ENCODE results near the gene DNAL4.

DNA sequence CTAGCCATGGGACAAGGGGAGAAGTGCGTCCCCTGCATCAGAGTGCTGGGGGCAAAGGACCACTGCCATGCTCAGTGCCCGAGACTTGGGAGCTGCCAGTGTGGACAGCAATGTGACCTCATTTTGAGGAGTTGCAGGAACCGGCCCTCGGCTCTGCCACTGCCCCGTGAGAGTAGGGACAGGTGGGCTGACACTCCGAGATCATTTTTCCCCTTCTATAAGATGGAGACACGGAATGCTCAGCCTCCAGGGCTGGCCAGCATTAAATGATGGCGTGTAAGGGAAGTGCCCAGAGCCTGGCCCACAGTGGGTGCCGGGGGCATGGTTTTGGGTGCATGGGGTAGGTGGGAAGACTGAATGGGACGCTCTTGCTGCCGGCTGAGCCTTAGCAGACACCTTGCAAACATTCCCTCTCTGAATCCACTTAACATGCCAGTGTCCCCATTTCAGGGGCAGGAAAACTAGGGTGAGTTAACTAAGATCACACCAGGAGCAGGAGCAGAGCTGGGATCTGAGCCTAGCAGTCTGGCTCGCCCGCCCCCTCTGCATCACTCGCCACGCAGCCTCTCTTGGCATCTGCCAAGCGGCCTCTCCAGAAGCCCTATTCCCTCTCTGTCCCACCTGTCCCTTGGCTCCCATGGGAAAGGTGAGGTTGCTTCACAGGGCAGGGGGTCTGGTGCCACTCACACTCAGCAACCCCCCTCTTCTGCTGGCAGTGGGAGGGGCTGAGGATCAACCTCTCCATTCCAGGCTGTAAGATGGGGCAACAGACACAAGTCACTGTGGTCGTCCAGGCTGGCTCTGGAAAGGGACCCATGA lies 36.3 kb upstream of the DNAL4 start:
- TF ChIP-seq POLR2A (IDR thresholded peaks at IDR 0.05; ENCODE audit: low read depth, low read length) (no peak), JUN (IDR thresholded peaks at IDR 0.05; ENCODE audit: borderline replicate concordance, insufficient read depth, insufficient read length, low read depth) (no peak), EZH2 (IDR thresholded peaks at IDR 0.05; ENCODE audit: borderline replicate concordance, low read depth, low read length, severe bottlenecking) (no peak), POLR2AphosphoS5 (IDR thresholded peaks at IDR 0.05; ENCODE audit: insufficient read depth, low read depth, low read length) (no peak)
- TF ChIP-seq, protein P1, sequence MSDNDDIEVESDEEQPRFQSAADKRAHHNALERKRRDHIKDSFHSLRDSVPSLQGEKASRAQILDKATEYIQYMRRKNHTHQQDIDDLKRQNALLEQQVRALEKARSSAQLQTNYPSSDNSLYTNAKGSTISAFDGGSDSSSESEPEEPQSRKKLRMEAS (IDR thresholded peaks at IDR 0.05; ENCODE audit: insufficient read depth, insufficient read length), result no peak
- TF ChIP-seq, protein P2, sequence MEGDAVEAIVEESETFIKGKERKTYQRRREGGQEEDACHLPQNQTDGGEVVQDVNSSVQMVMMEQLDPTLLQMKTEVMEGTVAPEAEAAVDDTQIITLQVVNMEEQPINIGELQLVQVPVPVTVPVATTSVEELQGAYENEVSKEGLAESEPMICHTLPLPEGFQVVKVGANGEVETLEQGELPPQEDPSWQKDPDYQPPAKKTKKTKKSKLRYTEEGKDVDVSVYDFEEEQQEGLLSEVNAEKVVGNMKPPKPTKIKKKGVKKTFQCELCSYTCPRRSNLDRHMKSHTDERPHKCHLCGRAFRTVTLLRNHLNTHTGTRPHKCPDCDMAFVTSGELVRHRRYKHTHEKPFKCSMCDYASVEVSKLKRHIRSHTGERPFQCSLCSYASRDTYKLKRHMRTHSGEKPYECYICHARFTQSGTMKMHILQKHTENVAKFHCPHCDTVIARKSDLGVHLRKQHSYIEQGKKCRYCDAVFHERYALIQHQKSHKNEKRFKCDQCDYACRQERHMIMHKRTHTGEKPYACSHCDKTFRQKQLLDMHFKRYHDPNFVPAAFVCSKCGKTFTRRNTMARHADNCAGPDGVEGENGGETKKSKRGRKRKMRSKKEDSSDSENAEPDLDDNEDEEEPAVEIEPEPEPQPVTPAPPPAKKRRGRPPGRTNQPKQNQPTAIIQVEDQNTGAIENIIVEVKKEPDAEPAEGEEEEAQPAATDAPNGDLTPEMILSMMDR (IDR thresholded peaks at IDR 0.05; ENCODE audit: extremely low read depth in 1 of 2, insufficient read depth in 1 of 2, low read depth in 1 of 2, low read length in 2 of 2), result no peak
